ENCODE measurements around the gene GALNT1. TPM values are rescaled to one million over a fixed set of nuclear protein-coding genes. Genes with fewer than 3 reads are reported as not detected.
A peak's percentile ranks its signal among the peaks of the same experiment; 100 is the strongest.

The GALNT1 gene
- total and polyA plus RNA-seq, 4 experiments from 2014 or later = 27.9 to 33.0 (median 31.2) TPM

DNA sequence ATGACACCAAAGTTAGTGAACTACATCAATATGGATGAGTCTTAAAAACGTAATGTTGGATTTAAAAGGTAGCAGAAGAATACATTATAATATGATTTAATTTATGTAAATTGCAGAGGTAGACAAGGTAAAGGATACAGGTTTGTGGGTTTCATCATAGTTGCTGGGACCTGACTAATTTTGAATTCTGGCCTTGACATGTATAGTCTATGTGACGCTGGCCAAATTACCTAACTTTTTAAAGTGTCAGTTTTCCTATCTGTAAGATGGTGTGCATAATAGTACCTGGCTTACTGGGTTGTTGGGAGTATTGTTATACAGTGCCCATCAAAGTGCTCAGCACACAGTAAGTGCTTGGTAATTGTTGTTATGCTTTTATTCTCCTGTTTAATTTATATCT lies 34.5 kb downstream of the GALNT1 start:
- H3K27me3 Mint-ChIP-seq = no peaks in the 10 kb centered on the region
- H3K27ac Mint-ChIP-seq = no peak overlapping the region
- ChIA-PET CTCF (ENCODE audit: partially characterized antibody) (no interaction called here), POLR2A (ENCODE audit: partially characterized antibody) (interaction anchor here (1.0 to 2.9 kb wide), 3 partner anchors 33 to 356 kb away, joined by 4 to 15 read pairs (median 4); partner anchors contain the start of genes GALNT1, INO80C and RMP24)
- intact Hi-C loops (cut with micrococcal nuclease) = no loop called here
- Histone ChIP-seq H3K4me1 (ENCODE audit: insufficient read depth, low read length) (peaks cover 24% of the 10 kb centered on the region), H3K4me3 (ENCODE audit: low read length in 2 of 2) (no peak overlapping the region), H3K36me3 (ENCODE audit: insufficient read depth, low read length) (no peaks in the 10 kb centered on the region), H3K27ac (ENCODE audit: low read depth, low read length) (no peak overlapping the region), H3K9me3 (ENCODE audit: control insufficient read depth in 1 of 2, low read length in 2 of 2) (no peaks in the 10 kb centered on the region), H3K27me3 (ENCODE audit: insufficient read depth, low read length) (no peaks in the 10 kb centered on the region)
- H3K9me3 Mint-ChIP-seq = no peaks in the 10 kb centered on the region
- H3K4me1 Mint-ChIP-seq = peaks cover 8 to 16% (median 12%) of the 10 kb centered on the region in 4 donors
- no peak overlapping the region for H3K4me3 Mint-ChIP-seq
- no peaks in the 10 kb centered on the region for H3K36me3 Mint-ChIP-seq
- no peak for DNase-seq

DNA sequence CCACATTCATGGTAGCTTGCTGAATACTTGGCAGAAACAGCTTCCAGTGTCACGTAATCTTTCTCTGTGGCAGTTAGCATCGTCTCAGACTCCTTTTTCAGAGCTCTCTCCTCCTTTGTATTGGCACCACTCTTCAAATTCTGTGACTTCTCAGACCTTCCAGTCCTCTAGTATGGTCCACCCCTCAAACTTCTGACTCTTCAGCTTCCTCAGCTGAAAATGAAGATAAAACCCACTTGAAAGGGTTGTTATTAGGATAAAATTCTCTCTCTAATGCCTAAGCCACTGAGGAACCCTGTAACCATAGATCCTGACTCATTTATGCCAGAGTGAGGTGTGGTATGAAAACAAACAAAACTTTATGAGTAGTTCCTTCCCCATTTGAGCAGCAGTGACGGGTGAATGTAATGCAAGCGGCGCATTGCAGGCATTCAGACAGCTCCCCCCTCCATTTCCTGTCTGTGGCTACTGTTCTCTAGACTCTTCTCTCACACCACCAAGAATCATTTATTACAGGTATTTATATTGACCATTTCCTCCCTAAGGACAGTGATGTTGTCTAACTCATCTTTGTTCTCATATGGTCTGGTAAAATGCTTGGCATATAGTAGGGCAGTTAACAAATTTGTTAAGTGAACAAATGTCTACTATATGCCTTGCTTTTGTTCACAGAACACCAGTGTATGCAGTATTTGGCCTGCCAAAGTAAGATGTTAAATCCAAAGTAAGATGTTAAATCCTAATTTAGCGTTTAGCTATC lies 35.3 kb downstream of the GALNT1 start:
- peak; percentile 49 to 80 (median 57) for DNase-seq
- H3K4me3 Mint-ChIP-seq = no peak overlapping the region
- intact Hi-C loops (cut with micrococcal nuclease) = loop anchor here (1.0 kb wide), 2 partner anchors 35 to 120 kb away; partner anchors contain the start of gene INO80C
- Histone ChIP-seq H3K36me3 (ENCODE audit: insufficient read depth, low read length) (no peaks in the 10 kb centered on the region), H3K4me3 (ENCODE audit: low read length in 2 of 2) (no peak overlapping the region), H3K4me1 (ENCODE audit: insufficient read depth, low read length) (peaks cover 24% of the 10 kb centered on the region), H3K27me3 (ENCODE audit: insufficient read depth, low read length) (no peaks in the 10 kb centered on the region), H3K9me3 (ENCODE audit: control insufficient read depth in 1 of 2, low read length in 2 of 2) (no peaks in the 10 kb centered on the region), H3K27ac (ENCODE audit: low read depth, low read length) (no peak overlapping the region)
- no peaks in the 10 kb centered on the region for H3K27me3 Mint-ChIP-seq
- H3K27ac Mint-ChIP-seq = no peak overlapping the region
- ChIA-PET CTCF (ENCODE audit: partially characterized antibody) (no interaction called here), POLR2A (ENCODE audit: partially characterized antibody) (interaction anchor here (1.0 to 2.9 kb wide), 3 partner anchors 34 to 356 kb away, joined by 4 to 15 read pairs (median 4); partner anchors contain the start of genes GALNT1, INO80C and RMP24)
- H3K4me1 Mint-ChIP-seq = peaks cover 8 to 16% (median 13%) of the 10 kb centered on the region in 4 donors
- H3K36me3 Mint-ChIP-seq = no peaks in the 10 kb centered on the region
- no peaks in the 10 kb centered on the region for H3K9me3 Mint-ChIP-seq

DNA sequence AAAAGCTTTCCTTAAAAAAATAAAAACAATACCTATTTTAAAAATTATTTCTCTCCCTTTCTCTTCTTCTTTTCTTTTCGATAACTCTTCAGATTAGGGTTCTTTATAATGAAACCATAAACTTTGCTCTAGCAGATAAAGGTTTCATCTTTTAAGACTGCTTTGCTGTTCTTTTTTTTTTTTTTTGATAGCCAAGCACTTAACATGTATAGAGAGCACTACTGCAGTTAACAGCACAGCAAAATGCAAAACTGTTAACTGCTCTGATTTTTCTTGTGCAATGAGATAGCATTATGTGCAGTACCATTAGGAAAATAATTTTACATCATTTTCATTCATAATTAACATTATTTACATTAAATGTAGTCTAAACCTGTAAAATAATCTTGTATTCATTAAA lies 36.3 kb downstream of the GALNT1 start:
- peaks cover 24% of the 10 kb centered on the region for H3K4me1 ChIP-seq (ENCODE audit: insufficient read depth, low read length)
- H3K9me3 ChIP-seq (ENCODE audit: control insufficient read depth in 1 of 2, low read length in 2 of 2) = no peaks in the 10 kb centered on the region
- Mint-ChIP-seq H3K27ac (no peak overlapping the region), H3K4me3 (no peak overlapping the region), H3K4me1 (peaks cover 14 to 20% (median 18%) of the 10 kb centered on the region in 4 donors), H3K36me3 (no peaks in the 10 kb centered on the region), H3K9me3 (no peaks in the 10 kb centered on the region), H3K27me3 (no peaks in the 10 kb centered on the region)
- no peak overlapping the region for H3K27ac ChIP-seq (ENCODE audit: low read depth, low read length)
- ChIA-PET POLR2A (ENCODE audit: partially characterized antibody) (interaction anchor here (2.9 kb wide), 1 partner anchor 35 kb away, joined by 15 read pairs; the partner anchor contains the start of gene GALNT1), CTCF (ENCODE audit: partially characterized antibody) (interaction anchor here (0.9 kb wide), 1 partner anchor 120 kb away, joined by 3 read pairs; the partner anchor contains the start of gene INO80C)
- no peak overlapping the region for H3K4me3 ChIP-seq (ENCODE audit: low read length in 2 of 2)
- DNase-seq = no peak
- H3K27me3 ChIP-seq (ENCODE audit: insufficient read depth, low read length) = no peaks in the 10 kb centered on the region
- H3K36me3 ChIP-seq (ENCODE audit: insufficient read depth, low read length) = no peaks in the 10 kb centered on the region
- intact Hi-C loops (cut with micrococcal nuclease) = loop anchor here (1.0 kb wide), 2 partner anchors 36 to 121 kb away; partner anchors contain the start of gene INO80C

DNA sequence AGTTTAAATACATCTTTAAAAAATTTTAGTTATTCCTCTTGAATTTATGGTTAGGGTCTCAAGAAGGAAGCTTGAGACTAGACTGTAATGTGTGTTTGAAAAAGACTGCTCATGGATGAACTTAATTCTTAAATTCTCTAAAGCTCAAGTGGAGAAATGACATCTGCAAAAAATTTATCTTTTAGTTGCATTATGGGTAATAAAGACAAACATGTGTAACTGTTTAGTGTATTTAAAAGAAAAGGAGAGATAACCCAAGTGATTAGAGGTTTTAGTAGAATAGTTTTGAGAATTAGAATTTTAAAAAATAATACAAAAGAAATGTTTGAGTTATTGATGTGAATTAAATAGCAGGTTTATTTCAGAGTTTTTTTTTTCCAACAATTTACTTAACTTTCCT lies 36.7 kb downstream of the GALNT1 start:
- ChIA-PET CTCF (ENCODE audit: partially characterized antibody) (interaction anchor here (0.9 kb wide), 1 partner anchor 121 kb away, joined by 3 read pairs; the partner anchor contains the start of gene INO80C), POLR2A (ENCODE audit: partially characterized antibody) (no interaction called here)
- DNase-seq = no peak
- Mint-ChIP-seq H3K4me1 (peaks cover 18 to 23% (median 20%) of the 10 kb centered on the region in 4 donors), H3K9me3 (no peaks in the 10 kb centered on the region), H3K27ac (no peak overlapping the region), H3K36me3 (no peaks in the 10 kb centered on the region), H3K4me3 (no peak overlapping the region), H3K27me3 (no peaks in the 10 kb centered on the region)
- Histone ChIP-seq H3K4me3 (ENCODE audit: low read length in 2 of 2) (no peak overlapping the region), H3K9me3 (ENCODE audit: control insufficient read depth in 1 of 2, low read length in 2 of 2) (no peaks in the 10 kb centered on the region), H3K27me3 (ENCODE audit: insufficient read depth, low read length) (no peaks in the 10 kb centered on the region), H3K36me3 (ENCODE audit: insufficient read depth, low read length) (no peaks in the 10 kb centered on the region), H3K4me1 (ENCODE audit: insufficient read depth, low read length) (peaks cover 29% of the 10 kb centered on the region), H3K27ac (ENCODE audit: low read depth, low read length) (no peak overlapping the region)
- intact Hi-C loops (cut with micrococcal nuclease) = no loop called here

GRCh38 chr18:35618696-35619095 lies 37.2 kb downstream of the GALNT1 start:
- Histone ChIP-seq H3K4me1 (ENCODE audit: insufficient read depth, low read length) (peaks cover 33% of the 10 kb centered on the region), H3K27me3 (ENCODE audit: insufficient read depth, low read length) (no peaks in the 10 kb centered on the region), H3K36me3 (ENCODE audit: insufficient read depth, low read length) (no peaks in the 10 kb centered on the region), H3K9me3 (ENCODE audit: control insufficient read depth in 1 of 2, low read length in 2 of 2) (no peaks in the 10 kb centered on the region), H3K4me3 (ENCODE audit: low read length in 2 of 2) (no peak overlapping the region), H3K27ac (ENCODE audit: low read depth, low read length) (no peak overlapping the region)
- ChIA-PET CTCF (ENCODE audit: partially characterized antibody) (no interaction called here), POLR2A (ENCODE audit: partially characterized antibody) (no interaction called here)
- Mint-ChIP-seq H3K27ac (no peak overlapping the region), H3K27me3 (no peaks in the 10 kb centered on the region), H3K4me1 (peaks cover 21 to 27% (median 24%) of the 10 kb centered on the region in 4 donors), H3K4me3 (no peak overlapping the region), H3K36me3 (no peaks in the 10 kb centered on the region), H3K9me3 (no peaks in the 10 kb centered on the region)
- no peak for DNase-seq
- intact Hi-C loops (cut with micrococcal nuclease) = no loop called here

GRCh38 chr18:35619464-35619863 lies 37.9 kb downstream of the GALNT1 start:
- H3K4me3 Mint-ChIP-seq = no peak overlapping the region
- H3K27me3 Mint-ChIP-seq = no peaks in the 10 kb centered on the region
- no peak overlapping the region for H3K27ac Mint-ChIP-seq
- CTCF ChIA-PET (ENCODE audit: partially characterized antibody) = no interaction called here
- H3K9me3 Mint-ChIP-seq = no peaks in the 10 kb centered on the region
- no peaks in the 10 kb centered on the region for H3K36me3 Mint-ChIP-seq
- DNase-seq = no peak
- Histone ChIP-seq H3K36me3 (ENCODE audit: insufficient read depth, low read length) (no peaks in the 10 kb centered on the region), H3K27me3 (ENCODE audit: insufficient read depth, low read length) (no peaks in the 10 kb centered on the region), H3K27ac (ENCODE audit: low read depth, low read length) (no peak overlapping the region), H3K9me3 (ENCODE audit: control insufficient read depth in 1 of 2, low read length in 2 of 2) (no peaks in the 10 kb centered on the region), H3K4me3 (ENCODE audit: low read length in 2 of 2) (no peak overlapping the region), H3K4me1 (ENCODE audit: insufficient read depth, low read length) (peaks cover 36% of the 10 kb centered on the region)
- POLR2A ChIA-PET (ENCODE audit: partially characterized antibody) = no interaction called here
- peaks cover 27 to 34% (median 30%) of the 10 kb centered on the region in 4 donors for H3K4me1 Mint-ChIP-seq
- intact Hi-C loops (cut with micrococcal nuclease) = no loop called here

DNA sequence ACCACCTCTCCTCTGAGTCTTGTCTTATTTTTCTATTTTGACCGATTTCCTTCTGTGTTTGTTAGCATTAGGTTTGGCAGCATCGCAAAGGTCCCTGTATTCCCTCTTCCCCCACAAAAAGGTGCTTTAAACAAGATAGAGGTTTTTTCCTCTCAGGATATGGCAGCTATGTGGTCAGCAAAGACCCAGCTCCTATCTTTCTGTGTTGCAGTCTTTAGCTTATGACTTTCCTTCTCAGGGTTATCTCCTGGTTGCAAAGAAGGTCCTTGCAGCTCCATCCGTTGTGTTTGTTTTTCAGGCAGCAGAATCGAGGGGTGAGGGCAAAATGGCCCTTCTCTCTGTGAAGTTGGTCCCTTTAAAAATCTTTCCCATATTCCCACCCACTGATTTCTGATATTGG lies 38.4 kb downstream of the GALNT1 start:
- H3K4me1 ChIP-seq (ENCODE audit: insufficient read depth, low read length) = peaks cover 36% of the 10 kb centered on the region
- no peak for DNase-seq
- no peaks in the 10 kb centered on the region for H3K36me3 Mint-ChIP-seq
- intact Hi-C loops (cut with micrococcal nuclease) = no loop called here
- no peak overlapping the region for H3K4me3 Mint-ChIP-seq
- no peaks in the 10 kb centered on the region for H3K27me3 ChIP-seq (ENCODE audit: insufficient read depth, low read length)
- H3K9me3 Mint-ChIP-seq = no peaks in the 10 kb centered on the region
- H3K4me3 ChIP-seq (ENCODE audit: low read length in 2 of 2) = no peak overlapping the region
- H3K4me1 Mint-ChIP-seq = peaks cover 27 to 34% (median 30%) of the 10 kb centered on the region in 4 donors
- no peaks in the 10 kb centered on the region for H3K9me3 ChIP-seq (ENCODE audit: control insufficient read depth in 1 of 2, low read length in 2 of 2)
- ChIA-PET POLR2A (ENCODE audit: partially characterized antibody) (no interaction called here), CTCF (ENCODE audit: partially characterized antibody) (no interaction called here)
- no peaks in the 10 kb centered on the region for H3K36me3 ChIP-seq (ENCODE audit: insufficient read depth, low read length)
- H3K27ac Mint-ChIP-seq = peak overlapping the region in 3 of 7 donors; percentile 8 to 39 (median 10)
- no peaks in the 10 kb centered on the region for H3K27me3 Mint-ChIP-seq
- H3K27ac ChIP-seq (ENCODE audit: low read depth, low read length) = no peak overlapping the region

All from CD4-positive, alpha-beta memory T cell (primary cell).